GM12864 (cell line): ENCODE results near the gene KCNA3.
A peak's percentile ranks its signal among the peaks of the same experiment; 100 is the strongest.

Source experiments
- DNase-seq: peaks from one replicate; pipeline ENCODE4 v3.0.0-alpha.2; 2011; ENCODE audit warnings: low read depth
- H3K4me3 ChIP-seq: 2 replicates; pipeline ENCODE4 v1.5.1; 2011; ENCODE audit warnings: mild to moderate bottlenecking, low read depth, low read length, control low read depth
- CTCF ChIP-seq: IDR thresholded peaks from 2 replicates; pipeline ENCODE4 v1.5.1; 2011; ENCODE audit warnings: low read depth, mild to moderate bottlenecking, moderate library complexity, low read length, control low read depth, inconsistent platforms; ENCODE audit errors: missing control alignments

KCNA3 gene

GRCh38 chr1:110696818-110697217 lies 22.1 kb upstream of the KCNA3 start:
- TF ChIP-seq CTCF = no peak
- DNase-seq = no peak
- H3K4me3 ChIP-seq = no peak overlapping the region

DNA sequence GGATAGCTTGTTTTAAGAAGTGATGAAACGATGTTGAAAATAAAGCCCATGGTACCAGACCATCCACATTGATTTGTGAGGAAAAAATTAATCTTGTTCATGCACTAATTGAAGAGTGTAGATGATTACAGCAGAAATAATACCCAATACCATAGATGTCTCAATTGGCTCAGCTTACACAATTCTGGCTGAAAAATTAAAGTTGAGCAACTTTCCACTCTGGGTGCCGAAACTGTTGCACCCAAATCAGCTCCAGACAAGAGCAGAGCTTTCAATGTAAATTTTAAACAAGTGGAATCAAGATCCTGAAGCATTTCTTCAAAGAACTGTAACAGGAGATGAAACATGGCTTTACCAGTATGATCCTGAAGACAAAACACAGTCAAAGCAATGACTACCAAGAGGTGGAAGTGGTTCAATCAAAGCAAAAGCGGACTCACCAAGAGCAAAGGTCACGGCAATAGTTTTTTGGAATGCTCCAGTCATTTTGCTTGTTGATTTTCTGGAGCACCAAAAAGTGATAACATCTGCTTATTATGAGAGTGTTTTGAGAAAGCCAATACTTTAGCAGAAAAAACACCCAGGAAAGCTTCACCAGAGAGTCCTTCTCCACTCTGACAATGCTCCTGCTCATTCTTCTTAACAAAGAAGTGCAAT lies 16.1 kb upstream of the KCNA3 start:
- no peak for TF ChIP-seq CTCF
- no peak for DNase-seq
- no peak overlapping the region for H3K4me3 ChIP-seq

DNA sequence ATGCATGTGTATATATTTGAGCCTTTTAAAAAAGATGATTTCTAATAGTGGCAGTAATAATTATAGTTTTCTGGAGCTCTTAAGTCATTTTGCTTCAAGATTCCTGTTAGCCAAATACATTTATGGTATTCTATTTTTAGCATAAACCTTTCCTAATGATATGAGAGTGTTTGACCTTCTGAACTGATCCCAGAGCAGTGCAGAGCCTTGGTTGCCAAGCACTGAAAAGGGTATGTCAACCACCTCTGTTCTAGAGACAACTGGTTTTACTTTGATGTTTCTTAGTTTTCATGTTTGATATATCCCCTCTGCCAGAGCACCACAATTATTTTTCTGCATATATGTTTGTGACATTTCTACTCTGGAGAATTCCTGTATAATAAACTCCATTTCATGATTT lies 15.1 kb upstream of the KCNA3 start:
- no peak overlapping the region for H3K4me3 ChIP-seq
- no peak for DNase-seq
- TF ChIP-seq CTCF = no peak

DNA sequence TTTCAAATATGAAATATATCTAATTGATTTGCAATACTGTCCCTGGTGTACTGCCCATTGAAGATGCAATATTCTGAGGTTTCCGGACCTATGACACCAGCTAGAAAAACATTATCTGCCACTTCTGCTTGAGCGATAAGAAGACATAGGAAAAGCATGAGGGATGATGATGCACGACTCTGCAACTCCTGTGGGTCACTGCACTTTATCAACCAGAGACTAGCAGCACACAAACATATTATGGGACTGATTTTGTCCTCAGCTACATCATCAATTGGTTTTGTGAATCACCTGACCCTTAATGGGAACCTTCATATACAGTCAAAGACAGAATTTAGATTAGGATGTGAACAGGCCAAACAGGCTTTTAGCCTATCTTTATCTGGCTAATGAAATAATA lies 13.8 kb upstream of the KCNA3 start:
- H3K4me3 ChIP-seq = no peak overlapping the region
- TF ChIP-seq CTCF = no peak
- no peak for DNase-seq

DNA sequence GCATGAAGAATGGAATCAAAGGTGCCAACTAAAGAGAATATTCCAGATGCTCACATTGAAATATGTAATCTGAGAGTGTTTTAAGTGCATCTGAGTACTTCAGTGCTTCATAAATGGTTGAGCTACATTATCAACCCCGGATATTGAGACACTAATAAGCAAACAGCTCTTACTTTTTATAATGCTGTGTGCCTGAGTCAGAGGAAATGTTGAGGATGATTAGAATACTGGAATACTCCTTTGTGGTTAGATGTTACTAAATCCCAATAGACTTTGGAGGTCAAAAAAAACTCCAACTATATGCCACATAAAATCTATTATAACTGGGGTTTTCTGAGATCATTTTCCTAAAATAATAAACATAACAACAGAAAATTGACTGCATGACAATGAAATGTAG lies 12.5 kb upstream of the KCNA3 start:
- DNase-seq = no peak
- TF ChIP-seq CTCF = no peak
- no peak overlapping the region for H3K4me3 ChIP-seq

DNA sequence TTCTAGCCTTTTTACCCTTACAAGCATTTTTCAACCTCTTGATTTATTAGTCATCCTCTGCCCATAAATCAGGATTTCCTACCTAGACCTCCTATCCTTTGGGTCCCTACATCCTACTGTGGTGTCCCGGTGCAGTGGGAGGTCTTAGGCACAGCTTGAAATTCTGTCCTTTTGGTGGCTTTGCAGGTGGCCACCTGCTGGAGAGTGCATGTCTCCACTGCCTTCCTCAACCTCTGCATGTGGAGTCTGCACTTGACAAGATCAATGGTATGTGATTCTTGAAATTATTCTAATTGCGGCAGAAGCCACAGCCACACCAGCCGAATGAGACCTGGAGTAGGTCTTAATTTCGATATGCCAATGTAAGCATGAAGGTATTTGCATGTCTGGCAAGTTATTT lies 11.4 kb upstream of the KCNA3 start:
- peak; percentile 61 for TF ChIP-seq CTCF
- DNase-seq = no peak
- no peak overlapping the region for H3K4me3 ChIP-seq

DNA sequence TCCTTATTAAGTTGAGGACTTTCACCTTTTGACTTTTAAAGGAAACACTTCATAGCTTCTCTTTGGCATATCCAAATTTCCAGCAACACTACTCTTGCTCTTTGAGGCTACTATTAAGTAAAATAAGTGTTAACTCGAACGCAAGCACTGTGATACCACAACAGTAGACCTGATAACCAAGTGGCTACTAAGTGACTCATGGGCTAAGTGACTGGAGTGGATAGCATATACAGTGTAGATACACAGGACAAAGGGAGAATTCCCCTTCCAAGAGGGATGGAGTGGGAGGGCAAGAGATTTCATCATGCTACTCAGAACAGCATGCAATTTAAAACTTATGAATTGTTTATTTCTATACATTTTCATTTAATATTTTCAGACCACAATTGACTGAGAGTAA lies 9.8 kb upstream of the KCNA3 start:
- TF ChIP-seq CTCF = no peak
- no peak for DNase-seq
- no peak overlapping the region for H3K4me3 ChIP-seq
